GM21515 (cell line): ENCODE results near the gene ZC3H12C.

Experiments used
- ATAC-seq: cut with Tn5 transposase; IDR thresholded peaks from one replicate; pipeline ENCODE4 v1.9.1; 2021; ENCODE audit not compliant: unreplicated experiment

Gene ZC3H12C

DNA sequence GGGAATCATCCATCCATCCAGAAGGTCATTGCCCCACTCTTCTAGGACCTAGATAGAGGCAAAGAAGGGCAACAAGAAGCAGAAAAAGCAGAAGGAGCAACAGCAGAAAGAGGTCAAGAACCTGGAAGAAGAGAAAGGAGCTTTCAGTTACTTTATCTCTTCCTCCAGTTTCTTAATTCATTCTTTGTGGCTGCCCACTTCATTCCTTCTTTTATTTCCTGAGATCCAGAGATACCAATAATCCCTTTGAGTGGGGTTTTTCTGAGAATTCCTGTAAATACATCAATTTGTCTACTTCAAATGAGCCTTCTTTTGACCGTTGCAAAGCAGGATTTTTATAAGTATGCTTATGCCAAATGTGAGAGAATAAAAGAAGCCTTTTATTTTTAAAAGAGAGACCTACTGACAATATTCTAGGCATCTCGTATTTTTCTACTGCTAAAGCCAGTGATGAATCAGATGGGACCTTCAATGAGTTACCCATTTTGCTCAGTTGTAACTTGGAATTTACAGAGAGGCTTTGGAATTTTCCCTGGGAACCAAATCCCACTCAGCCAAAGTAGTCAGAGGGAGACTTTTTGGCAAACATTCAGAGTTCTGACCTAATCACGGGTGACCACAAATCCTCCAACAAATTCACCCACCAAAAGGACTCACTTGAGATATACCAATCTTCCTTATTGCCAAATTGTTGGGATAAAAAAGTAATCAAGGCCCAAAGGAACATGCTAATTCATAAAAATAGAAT lies 54.9 kb downstream of the ZC3H12C start:
- no peak for ATAC-seq

DNA sequence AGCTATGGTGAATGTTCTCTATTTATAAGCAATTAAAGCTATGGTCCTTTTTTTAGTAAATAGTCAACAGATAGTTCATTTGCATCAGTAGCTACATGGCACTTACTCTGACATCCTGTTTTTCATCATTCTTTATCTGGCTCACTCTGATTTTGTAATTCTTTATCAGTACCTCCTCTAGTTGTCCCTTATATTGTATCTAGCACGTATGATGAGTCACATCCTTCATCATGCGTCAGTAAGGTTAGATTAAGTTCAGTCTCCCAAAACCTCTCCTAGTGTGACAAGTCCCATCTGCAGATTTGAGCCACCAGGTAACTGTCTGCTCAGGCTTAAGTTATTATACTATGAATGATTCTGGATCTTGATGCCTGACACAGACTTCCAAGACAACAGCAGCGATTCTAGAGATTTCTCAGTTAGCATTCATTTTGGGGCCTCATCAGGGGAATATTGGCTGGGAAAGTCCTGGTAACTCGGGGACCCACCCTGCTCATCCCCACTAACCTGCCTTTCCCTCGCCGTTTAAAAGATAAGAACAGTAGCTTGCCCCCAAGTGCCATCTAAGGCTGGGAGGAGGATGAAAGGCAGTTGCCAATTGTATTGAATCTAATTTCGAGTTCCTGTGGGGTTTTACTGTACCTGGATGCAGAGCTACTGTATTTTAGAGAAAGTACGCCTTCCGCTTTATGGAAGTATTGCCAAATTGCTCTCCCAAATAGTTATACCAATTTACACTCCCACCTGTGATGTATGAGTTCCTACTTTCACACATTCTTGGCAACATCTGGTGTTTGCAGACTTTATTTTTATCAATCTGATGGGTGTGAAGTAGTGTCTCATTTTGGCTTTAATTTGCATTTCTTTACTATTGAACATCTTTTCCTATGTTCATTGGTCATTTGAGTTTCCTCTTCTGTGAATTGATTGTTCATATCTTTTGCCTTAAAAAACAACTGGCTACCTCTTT lies 55.9 kb downstream of the ZC3H12C start:
- ATAC-seq = no peak

DNA sequence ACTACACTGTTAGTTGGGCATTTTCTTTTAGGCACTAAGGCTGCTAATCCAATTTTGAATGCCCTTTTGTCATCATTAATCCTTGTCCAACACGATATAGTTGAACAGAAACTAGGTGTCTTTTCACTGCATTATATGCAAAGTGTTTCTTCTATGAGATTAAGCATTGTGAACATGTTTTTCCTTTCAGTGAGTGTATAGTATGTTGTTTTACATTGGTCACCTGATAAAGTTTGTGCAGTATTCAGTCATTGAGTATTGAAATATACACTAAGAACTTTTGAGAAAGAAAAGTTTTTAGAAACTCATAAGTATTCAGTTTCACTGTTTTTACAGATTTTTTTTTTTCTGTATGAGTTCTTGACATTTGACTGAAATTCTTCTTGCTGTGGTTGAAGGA lies 59.0 kb downstream of the ZC3H12C start:
- ATAC-seq = no peak

DNA sequence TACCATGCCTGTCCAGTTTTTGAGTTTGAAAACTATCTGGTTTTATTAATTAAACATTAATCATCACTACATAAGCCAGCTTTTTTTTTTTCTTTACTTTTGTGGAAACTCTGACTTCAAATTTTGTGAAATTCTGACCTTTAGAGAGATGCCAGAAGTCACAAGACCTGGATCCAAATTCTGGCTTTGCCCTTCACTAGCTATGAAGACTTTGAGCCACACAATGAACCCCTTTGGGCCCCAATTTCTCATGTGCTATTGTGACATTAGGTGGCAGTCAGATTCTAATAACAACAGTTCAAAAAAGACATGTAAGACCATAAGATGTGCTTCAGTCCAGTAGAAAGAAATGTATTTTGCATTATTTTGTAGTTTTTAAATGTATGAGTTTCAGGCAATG lies 60.3 kb downstream of the ZC3H12C start:
- ATAC-seq = no peak

DNA sequence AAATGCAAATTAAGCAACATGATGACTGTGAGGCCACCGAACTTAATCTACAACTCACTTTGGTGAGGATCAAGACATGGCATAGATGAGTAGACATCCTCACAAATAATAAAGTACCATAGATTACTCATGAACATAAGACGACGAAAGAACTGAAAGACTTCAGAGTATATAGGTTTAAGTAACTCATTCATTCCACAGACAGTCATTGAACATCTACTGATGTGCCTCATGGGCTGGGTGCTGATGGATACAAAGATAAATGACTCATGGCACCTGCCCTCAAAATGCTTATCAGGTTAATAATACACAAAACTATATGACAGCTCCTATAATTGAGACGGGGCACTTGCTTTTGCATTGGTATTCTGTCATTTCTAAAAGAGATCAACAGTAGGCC lies 63.3 kb downstream of the ZC3H12C start:
- ATAC-seq = no peak

DNA sequence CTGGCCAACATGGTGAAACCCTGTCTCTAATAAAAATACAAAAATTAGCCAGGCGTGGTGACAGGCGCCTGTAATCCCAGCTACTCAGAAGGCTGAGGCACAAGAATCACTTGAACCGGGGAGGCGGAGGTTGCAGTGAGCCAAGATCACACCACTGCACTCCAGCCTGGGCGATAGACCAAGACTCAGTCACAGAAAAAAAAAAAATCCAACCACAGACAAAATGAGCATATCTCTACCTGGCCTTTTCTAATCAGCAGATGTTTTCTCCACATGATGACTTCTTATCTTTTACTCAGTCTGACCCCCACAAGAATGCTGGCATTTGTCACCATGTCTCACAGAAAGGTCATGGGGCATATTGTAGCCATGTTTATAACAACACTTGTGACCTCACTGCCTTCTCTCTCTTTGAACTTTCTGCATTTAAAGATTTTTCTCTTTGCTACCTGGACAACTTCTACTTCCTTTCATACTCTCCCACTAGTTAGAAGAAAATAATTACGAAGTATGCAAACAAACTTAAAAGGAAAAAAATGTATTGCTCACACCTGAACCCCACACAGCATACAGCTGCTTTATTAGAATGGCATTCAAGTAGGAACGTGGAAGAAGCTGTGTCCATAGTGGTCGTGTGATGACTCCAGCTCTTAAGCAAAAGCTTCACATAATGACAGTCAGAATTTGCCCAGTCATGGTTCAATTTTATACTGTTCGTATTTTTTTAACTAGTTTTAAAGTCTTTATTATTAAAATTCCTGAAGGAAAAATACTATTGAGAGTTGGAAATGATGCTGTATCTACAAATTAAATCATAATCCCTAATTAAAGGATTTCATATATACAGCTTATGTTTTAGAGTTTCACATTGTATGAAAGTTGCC lies 65.4 kb downstream of the ZC3H12C start:
- no peak for ATAC-seq

DNA sequence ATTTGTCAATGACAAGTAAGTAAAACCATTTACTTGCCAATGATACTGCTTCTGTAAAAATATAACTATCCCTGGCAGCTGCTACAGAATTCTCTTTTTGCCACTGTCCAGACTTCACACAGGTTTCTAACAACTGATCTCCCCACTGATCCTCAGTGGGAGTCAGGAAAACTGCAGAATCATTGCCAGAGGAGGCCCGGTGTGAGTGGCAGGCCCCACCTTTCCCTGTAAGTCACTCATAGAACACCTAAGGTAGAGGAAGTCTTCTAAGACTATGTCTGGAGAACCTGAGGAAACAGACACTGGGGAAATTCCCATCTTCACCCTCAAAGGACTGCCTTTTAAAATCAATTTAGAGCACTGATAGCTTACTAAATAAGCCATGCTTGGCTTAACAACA lies 66.3 kb downstream of the ZC3H12C start:
- no peak for ATAC-seq

DNA sequence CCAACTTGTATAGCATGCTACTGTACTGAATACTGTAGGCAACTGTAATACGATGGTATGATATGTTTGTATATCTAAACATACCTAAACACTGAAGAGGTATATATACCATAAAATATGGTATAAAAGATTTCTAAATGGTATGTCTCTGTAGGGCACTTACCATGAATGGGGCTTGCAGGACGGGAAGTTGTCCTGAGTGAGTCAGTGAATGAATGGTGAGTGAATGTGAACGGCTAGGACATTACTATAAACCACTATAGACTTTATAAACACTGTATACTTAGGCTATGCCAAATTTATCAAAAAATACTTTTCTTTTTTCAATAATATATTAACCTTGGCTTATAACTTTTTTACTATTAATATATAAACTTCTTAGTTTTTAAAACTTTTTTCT lies 66.8 kb downstream of the ZC3H12C start:
- no peak for ATAC-seq

DNA sequence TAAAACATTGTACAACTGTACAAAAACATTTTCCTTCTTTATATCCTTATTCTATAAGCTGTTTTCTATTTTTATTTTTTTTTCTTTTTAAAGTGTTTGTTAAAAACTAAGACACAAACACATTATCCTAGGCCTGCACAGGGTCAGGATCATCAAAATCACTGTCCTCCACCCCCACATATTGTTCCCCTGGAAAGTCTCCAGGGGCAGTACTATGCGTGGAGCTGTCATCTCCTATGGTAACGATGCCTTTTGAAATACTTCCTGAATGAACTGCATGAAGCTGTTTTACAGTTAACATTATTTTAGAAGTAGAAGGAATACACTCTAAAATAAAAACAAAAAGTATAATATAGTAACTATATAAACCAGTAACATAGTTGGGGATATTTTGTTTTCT lies 67.2 kb downstream of the ZC3H12C start:
- no peak for ATAC-seq

DNA sequence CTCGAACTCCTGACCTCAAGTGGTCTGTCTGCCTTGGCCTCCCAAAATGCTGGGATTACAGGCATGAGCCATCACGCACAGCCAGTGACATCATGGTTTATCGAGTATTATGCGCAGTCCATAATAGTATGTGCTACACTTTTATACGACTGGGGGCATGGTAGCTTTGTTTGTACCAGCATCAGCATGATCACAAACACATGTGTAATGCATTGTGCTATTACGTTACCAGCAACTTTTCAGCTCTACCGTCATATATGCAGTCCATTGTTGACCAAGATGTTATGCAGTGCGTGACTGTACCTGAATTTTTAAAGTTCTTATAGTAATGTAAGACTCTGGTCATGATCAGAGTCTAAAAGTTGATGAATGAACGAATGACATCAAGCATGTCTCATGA lies 67.9 kb downstream of the ZC3H12C start:
- ATAC-seq = no peak

DNA sequence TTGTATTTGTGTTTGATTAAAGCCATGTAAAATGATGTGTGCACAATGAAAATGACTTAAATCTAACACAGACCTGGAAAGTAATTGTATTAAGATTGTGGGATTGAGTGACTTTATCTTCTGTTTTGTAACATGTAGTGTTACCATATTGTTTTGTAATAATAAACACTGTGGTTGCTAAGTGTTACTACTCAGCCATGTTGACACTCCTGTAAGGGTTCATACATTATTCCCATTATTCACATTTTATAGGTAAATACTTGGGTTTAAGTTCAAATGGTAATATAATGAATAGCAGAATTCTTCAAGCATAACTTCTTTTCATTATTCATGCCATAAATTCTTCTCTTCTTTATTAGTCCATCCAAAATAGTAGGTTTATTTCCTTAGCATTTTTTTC lies 69.0 kb downstream of the ZC3H12C start:
- no peak for ATAC-seq

DNA sequence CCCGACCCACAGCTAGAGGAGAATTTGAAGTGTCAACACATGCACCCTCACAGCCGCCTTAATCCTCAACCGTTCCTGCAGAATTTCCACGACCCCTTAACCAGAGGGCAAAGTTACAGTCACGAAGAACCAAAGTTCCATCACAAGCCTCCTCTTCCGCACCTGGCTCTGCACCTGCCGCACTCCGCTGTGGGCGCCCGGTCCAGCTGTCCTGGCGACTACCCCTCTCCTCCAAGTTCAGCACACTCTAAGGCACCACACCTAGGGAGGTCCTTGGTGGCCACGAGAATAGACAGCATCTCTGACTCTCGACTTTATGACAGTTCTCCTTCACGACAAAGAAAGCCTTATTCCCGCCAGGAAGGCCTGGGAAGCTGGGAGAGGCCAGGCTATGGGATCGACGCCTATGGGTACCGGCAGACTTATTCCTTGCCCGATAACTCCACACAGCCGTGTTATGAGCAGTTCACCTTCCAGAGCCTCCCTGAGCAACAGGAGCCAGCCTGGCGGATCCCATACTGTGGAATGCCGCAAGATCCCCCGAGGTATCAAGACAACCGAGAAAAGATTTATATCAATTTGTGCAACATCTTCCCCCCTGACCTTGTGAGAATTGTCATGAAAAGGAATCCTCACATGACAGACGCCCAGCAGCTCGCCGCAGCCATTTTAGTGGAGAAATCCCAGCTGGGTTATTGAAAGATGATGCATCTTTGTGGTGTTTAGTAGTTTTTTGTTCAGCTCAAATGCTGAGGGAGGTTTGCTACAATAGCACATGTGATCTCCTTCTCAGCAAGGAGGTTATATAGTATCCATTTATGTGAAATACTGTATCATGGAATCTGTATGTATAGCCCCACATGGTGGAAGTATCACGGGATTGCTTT lies 72.1 kb downstream of the ZC3H12C start:
- ATAC-seq = no peak

DNA sequence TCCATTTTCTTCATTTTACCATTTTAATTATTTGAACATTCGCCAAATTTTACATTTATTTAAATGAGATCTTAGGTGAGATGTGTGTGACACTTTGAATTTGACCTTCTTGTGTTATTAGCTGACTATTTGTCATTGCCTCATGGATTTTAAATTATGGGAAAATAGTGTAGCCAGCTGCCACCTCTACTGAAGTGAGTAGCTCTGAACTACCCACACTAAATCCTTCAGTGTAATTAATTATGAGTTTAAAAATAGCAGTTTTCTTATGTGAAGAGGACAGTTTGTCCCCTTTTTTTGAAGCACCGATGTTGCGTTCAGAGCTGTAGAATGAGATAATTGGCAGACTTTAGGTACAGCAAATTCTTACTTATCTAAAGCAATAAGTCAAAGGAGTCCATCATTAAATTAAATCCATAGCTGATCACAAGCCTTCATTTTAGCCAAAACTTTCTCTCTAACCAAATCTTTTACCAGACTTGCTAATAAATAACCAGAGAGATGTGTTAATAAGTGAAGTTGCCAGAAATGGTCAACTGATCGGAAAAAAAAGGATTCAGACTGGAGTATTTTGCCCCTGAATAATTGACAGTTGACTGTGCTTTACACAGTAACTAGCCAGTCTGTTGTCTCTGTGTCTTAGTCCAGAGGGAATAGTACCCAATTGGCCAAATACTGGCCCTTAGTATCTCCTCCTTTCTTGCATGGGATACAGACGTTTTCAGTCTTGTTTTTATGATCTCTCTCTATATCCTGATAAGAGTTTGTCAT lies 75.0 kb downstream of the ZC3H12C start:
- no peak for ATAC-seq

DNA sequence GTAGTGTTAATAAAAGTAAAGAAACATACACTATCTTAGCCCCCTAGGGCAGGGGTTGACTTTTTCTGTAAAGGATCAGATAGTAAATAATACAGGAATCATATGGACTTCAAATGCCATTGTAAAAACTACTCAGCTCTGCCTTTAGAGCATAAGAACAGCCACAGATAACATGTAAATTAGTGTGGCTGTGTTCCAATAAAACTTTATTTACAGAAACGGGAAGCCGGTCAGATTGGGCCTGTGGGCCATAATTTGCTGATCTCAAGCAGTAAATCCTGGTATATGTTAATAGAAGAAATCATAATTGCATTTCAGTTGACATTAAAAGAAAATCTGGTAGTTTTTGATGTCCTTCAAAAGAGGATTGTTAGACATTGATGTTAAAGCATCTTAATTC lies 76.5 kb downstream of the ZC3H12C start:
- no peak for ATAC-seq

DNA sequence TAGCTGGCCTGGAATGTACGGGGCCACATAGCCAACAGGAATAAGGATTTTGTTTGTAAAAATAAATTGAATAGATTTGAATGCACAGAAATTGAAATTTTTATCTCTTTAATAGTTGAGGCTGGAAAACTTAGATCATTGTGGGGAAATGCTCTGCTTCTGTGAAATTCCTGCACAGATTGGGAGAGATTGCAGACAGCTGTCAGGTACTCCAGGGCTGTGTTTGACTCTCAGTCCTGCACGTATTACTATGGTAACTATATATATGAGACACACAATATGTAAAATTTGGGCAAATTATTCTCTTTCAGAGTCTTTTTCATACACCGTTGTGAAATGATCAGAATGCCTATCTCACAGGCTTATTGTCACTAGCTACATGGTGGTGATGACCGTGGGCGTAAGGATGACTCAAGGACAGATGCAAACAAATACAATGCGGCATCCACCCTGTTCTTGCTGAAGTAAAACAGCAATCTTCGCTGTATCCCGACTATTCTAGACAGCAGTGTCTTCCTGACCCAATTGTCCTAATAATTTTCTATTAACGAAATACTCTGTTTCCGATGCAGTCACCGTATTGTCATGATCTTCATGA lies 79.4 kb downstream of the ZC3H12C start:
- no peak for ATAC-seq

DNA sequence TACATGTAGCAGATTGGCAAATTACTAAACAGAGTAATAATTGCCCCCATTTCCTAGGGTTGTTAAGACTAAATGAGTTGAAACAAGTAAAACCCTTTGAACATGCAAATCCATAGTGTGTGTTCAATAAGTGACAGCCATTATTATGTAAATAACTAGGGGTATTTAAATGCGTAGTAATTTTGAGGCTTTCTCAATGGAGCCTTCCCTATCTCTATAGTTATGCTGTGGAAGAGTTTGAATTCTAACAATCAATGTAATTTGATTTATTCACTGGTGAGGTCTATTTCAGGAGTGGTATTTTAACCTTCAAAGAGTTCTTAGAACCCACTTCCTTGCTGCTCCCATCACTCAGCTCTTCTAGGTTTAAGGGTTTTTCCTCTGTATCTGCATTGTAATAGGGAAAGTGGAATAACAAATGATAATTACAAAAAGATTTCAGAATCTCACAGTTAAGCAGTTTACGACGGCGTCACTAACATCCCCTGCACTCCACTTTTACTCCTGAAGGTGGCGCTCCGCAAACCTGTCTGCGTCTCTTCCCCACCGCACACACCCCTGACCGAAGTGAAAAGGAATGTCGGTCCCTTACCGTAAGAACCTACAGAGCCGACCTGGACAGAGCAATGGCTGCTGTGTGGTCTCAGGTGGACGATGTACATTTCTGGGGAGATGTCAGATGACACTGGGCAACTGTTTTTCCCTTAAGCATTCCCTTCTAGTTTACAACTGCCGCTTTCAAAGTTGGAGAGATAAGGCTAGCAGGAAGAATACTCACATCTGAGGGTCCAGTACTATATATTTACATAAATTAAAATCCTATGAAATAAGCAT lies 80.8 kb downstream of the ZC3H12C start:
- peak; percentile 79 for ATAC-seq

DNA sequence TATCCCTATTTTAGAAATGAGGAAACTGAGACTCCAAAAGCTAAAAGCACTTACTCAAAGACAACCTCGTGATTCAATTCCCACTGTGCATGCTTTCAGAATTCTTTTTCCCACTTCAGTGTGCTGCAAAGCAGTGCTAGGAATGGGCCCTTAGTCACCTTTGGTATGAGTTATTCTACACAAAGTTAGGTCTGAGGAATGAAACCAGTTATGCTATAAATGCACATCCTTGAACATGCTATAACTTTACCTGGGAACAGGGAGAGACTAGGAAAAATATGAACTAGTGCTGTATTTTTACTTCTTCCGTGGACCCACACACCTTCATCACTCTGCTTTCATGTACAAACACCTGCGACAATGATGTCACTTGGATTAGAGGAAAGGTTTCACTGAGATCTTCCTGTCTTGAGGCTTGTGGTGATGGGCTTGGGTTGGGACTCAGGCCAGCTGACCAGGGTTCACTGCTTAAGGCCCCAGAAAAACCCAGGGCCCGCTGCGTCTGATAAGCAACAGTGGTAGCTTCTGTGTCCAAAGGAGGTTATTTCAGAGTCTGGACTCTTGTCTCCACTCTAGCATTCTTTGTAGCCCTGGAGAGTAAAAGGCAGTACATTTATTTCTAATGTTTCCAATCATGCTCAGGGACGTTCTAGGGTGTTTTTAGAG lies 81.6 kb downstream of the ZC3H12C start:
- no peak for ATAC-seq
